ENCODE measurements around the gene DMC1. TPM values are rescaled to one million over a fixed set of nuclear protein-coding genes. Genes with fewer than 3 reads are reported as not detected.

DMC1 gene
- total RNA-seq, 3 donors from 2014 or later = 1.6 to 3.3 (median 2.9) TPM

DNA sequence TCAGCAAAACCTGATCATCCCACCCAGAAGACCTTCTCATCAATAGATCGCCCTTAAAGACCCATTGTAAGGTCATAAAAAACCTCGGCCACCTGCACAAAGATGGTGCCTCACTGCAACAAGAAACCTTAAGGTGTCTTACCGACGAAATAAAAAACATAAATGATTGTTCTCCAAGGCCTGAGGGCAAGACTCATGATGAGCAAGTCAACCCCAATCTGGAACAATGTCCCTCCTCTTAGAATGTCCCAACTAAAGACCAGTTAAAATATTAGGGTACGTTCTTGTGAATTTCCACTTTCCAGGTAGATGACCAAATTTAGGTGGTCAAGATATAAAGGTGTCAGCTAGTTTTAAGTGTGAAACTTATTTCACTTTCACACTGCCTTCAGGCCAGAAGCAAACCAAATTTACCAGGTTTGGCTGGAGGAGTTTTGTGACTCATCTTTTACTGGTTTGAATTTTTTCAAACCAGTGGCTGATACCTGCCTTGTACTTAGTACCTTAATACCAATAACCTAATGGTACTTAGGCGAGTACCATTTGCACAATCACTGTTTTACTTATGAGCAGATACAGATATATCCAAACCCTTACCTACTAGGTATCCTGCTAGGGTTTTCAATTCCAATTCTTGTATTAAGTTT is 87.2 kb downstream of the DMC1 start:
- H3K27me3 ChIP-seq = no peaks in the 10 kb centered on the region
- H3K36me3 ChIP-seq = no peaks in the 10 kb centered on the region
- no peak for DNase-seq (ENCODE audit: low spot score in 2 of 2)
- H3K9me3 ChIP-seq = no peaks in the 10 kb centered on the region
- TF ChIP-seq POLR2A (IDR thresholded peaks at IDR 0.05) (no peak), CTCF (IDR thresholded peaks at IDR 0.05) (no peak), POLR2AphosphoS5 (IDR thresholded peaks at IDR 0.05) (no peak)
- no peak overlapping the region for H3K27ac ChIP-seq
- H3K4me3 ChIP-seq = no peak overlapping the region
- intact Hi-C loops (cut with DNase I; ENCODE audit: low total_unique reads) = no loop called here
- H3K4me1 ChIP-seq = no peaks in the 10 kb centered on the region

- H3K27ac ChIP-seq = no peak overlapping the region
- H3K4me3 ChIP-seq = no peak overlapping the region
- TF ChIP-seq POLR2A (IDR thresholded peaks at IDR 0.05) = no peak
- no peak for TF ChIP-seq CTCF (IDR thresholded peaks at IDR 0.05)
- TF ChIP-seq POLR2AphosphoS5 (IDR thresholded peaks at IDR 0.05) = no peak
- no peaks in the 10 kb centered on the region for H3K9me3 ChIP-seq
- H3K27me3 ChIP-seq = no peaks in the 10 kb centered on the region
- DNase-seq (ENCODE audit: low spot score in 2 of 2) = peak in 1 of 2 donors; percentile 15
- H3K4me1 ChIP-seq = no peaks in the 10 kb centered on the region
- intact Hi-C loops (cut with DNase I; ENCODE audit: low total_unique reads) = no loop called here
- H3K36me3 ChIP-seq = no peaks in the 10 kb centered on the region
These were observed 88.1 kb downstream of the DMC1 start for GRCh38 chr22:38481871-38482332.

- no peak for TF ChIP-seq POLR2A (IDR thresholded peaks at IDR 0.05)
- no peak for TF ChIP-seq POLR2AphosphoS5 (IDR thresholded peaks at IDR 0.05)
- no peak for TF ChIP-seq CTCF (IDR thresholded peaks at IDR 0.05)
- DNase-seq (ENCODE audit: low spot score in 2 of 2) = no peak
- Histone ChIP-seq H3K27ac (no peak overlapping the region), H3K9me3 (no peaks in the 10 kb centered on the region), H3K4me3 (no peak overlapping the region), H3K4me1 (no peaks in the 10 kb centered on the region), H3K36me3 (no peaks in the 10 kb centered on the region), H3K27me3 (no peaks in the 10 kb centered on the region)
- intact Hi-C loops (cut with DNase I; ENCODE audit: low total_unique reads) = no loop called here
These were observed 88.7 kb downstream of the DMC1 start for GRCh38 chr22:38481162-38481870.

- intact Hi-C loops (cut with DNase I; ENCODE audit: low total_unique reads) = no loop called here
- TF ChIP-seq POLR2AphosphoS5 (IDR thresholded peaks at IDR 0.05) (no peak), POLR2A (IDR thresholded peaks at IDR 0.05) (no peak), CTCF (IDR thresholded peaks at IDR 0.05) (no peak)
- Histone ChIP-seq H3K36me3 (no peaks in the 10 kb centered on the region), H3K27me3 (no peaks in the 10 kb centered on the region), H3K4me3 (no peak overlapping the region), H3K9me3 (no peaks in the 10 kb centered on the region), H3K27ac (no peak overlapping the region), H3K4me1 (no peaks in the 10 kb centered on the region)
- DNase-seq (ENCODE audit: low spot score in 2 of 2) = no peak
These were observed 90.7 kb downstream of the DMC1 start for GRCh38 chr22:38479096-38479837.

- intact Hi-C loops (cut with DNase I; ENCODE audit: low total_unique reads) = no loop called here
- H3K27ac ChIP-seq = no peak overlapping the region
These were observed 92.4 kb downstream of the DMC1 start for GRCh38 chr22:38477585-38477984.

More at GRCh38 chr22:38477585-38477984, 92.4 kb downstream of the DMC1 start:
- TF ChIP-seq CTCF (IDR thresholded peaks at IDR 0.05) (no peak), POLR2AphosphoS5 (IDR thresholded peaks at IDR 0.05) (no peak), POLR2A (IDR thresholded peaks at IDR 0.05) (no peak)
- Histone ChIP-seq H3K27me3 (no peaks in the 10 kb centered on the region), H3K4me3 (no peak overlapping the region), H3K36me3 (no peaks in the 10 kb centered on the region), H3K9me3 (no peaks in the 10 kb centered on the region), H3K4me1 (no peaks in the 10 kb centered on the region)
- DNase-seq (ENCODE audit: low spot score in 2 of 2) = no peak

Data from breast epithelium (tissue), 4 donors.